GM19397 (cell line): ENCODE data around the gene ZNF385D.
"Not testable (repeated sequence)": the region's sequence is repeated elsewhere in the genome, so short reads cannot be mapped to it uniquely, and the experiment has no call there.

Experiments used
- ATAC-seq: cut with Tn5 transposase; IDR thresholded peaks from one replicate; pipeline ENCODE4 v1.9.1; 2021; ENCODE audit warnings: mild to moderate bottlenecking, moderate library complexity; ENCODE audit not compliant: unreplicated experiment

The ZNF385D gene

GRCh38 chr3:21393683-21394311 lies 357.2 kb downstream of the ZNF385D start:
- no peak for ATAC-seq

- no peak for ATAC-seq
Observed at GRCh38 chr3:21392526-21392925, 358.5 kb downstream of the ZNF385D start.

- no peak for ATAC-seq
Observed at GRCh38 chr3:21390856-21391255, 360.2 kb downstream of the ZNF385D start.

- no peak for ATAC-seq
Observed at GRCh38 chr3:21390136-21390535, 360.9 kb downstream of the ZNF385D start.

- not testable (repeated sequence) for ATAC-seq
Observed at GRCh38 chr3:21387142-21387826, 363.7 kb downstream of the ZNF385D start.

- ATAC-seq, result not testable (repeated sequence)
Observed at GRCh38 chr3:21378036-21378435, 373.0 kb downstream of the ZNF385D start.

- ATAC-seq, result no peak
Observed at GRCh38 chr3:21377071-21377769, 373.8 kb downstream of the ZNF385D start.

- ATAC-seq, result no peak
Observed at GRCh38 chr3:21372316-21372715, 378.7 kb downstream of the ZNF385D start.
